Measurements from ENCODE around the gene RPS6KA2.

RPS6KA2 gene

GRCh38 chr6:166439366-166440091 is 187.5 kb downstream of the RPS6KA2 start:
- TF ChIP-seq CTCF (IDR thresholded peaks at IDR 0.05), result no peak

GRCh38 chr6:166438211-166438861 is 188.7 kb downstream of the RPS6KA2 start:
- no peak for TF ChIP-seq CTCF (IDR thresholded peaks at IDR 0.05)

- no peak for TF ChIP-seq CTCF (IDR thresholded peaks at IDR 0.05)
Measured at GRCh38 chr6:166437661-166438060, 189.4 kb downstream of the RPS6KA2 start.

GRCh38 chr6:166436195-166437139 is 190.6 kb downstream of the RPS6KA2 start:
- no peak for TF ChIP-seq CTCF (IDR thresholded peaks at IDR 0.05)

- TF ChIP-seq CTCF (IDR thresholded peaks at IDR 0.05), result no peak
Measured at GRCh38 chr6:166435574-166435973, 191.5 kb downstream of the RPS6KA2 start.

- no peak for TF ChIP-seq CTCF (IDR thresholded peaks at IDR 0.05)
Measured at GRCh38 chr6:166434336-166434735, 192.7 kb downstream of the RPS6KA2 start.

GRCh38 chr6:166433096-166433495 is 194.0 kb downstream of the RPS6KA2 start:
- TF ChIP-seq CTCF (IDR thresholded peaks at IDR 0.05), result no peak

All from LNCAP (cell line).